Karpas-422 (cell line): ENCODE measurements around the gene MED27. TPM values are rescaled to one million over a fixed set of nuclear protein-coding genes. Genes with fewer than 3 reads are reported as not detected.

ENCODE experiments used
- DNase-seq: peaks from one replicate; pipeline ENCODE4 v3.0.0-alpha.2; 2015
- H2AFZ ChIP-seq: fragments of 200-600 bp; sonication (generic); 2 replicates; pipeline ENCODE4 v1.6.1; 2014; ENCODE audit warnings: antibody characterized with exemption, low read length, mixed read lengths
- H3K27ac ChIP-seq: fragments of 200-600 bp; sonication (generic); 2 replicates; pipeline ENCODE4 v1.5.1; 2014; ENCODE audit warnings: mild to moderate bottlenecking, low read length, moderate library complexity
- H3K27me3 ChIP-seq: fragments of 200-600 bp; sonication (generic); 2 replicates; pipeline ENCODE4 v1.6.1; 2014; ENCODE audit warnings: low read length, mixed read lengths
- H3K36me3 ChIP-seq: fragments of 200-600 bp; sonication (generic); 2 replicates; pipeline ENCODE4 v1.6.1; 2014; ENCODE audit warnings: low read length, mixed read lengths; ENCODE audit not compliant: insufficient read depth
- H3K4me1 ChIP-seq: fragments of 200-600 bp; sonication (generic); 2 replicates; pipeline ENCODE4 v1.6.1; 2014; ENCODE audit warnings: mild to moderate bottlenecking, low read length, mixed read lengths
- H3K4me2 ChIP-seq: fragments of 200-600 bp; sonication (generic); 2 replicates; pipeline ENCODE4 v1.6.1; 2014; ENCODE audit warnings: low read length, low read depth, mild to moderate bottlenecking; ENCODE audit not compliant: poor library complexity, severe bottlenecking
- H3K4me3 ChIP-seq: fragments of 200-600 bp; sonication (generic); 2 replicates; pipeline ENCODE4 v1.5.1; 2014; ENCODE audit warnings: mild to moderate bottlenecking, antibody characterized with exemption, low read length, mixed read lengths
- H3K79me2 ChIP-seq: fragments of 200-600 bp; sonication (generic); 2 replicates; pipeline ENCODE4 v1.6.1; 2014; ENCODE audit warnings: mild to moderate bottlenecking, low read length, mixed read lengths
- H3K9ac ChIP-seq: fragments of 200-600 bp; sonication (generic); 2 replicates; pipeline ENCODE4 v1.6.0; 2014; ENCODE audit warnings: low read length
- H3K9me2 ChIP-seq: fragments of 200-600 bp; sonication (generic), shearing (Covaris generic); replicated peaks from 2 replicates; pipeline ENCODE4 v1.6.0; 2014; ENCODE audit warnings: mild to moderate bottlenecking, low read length, moderate library complexity; ENCODE audit not compliant: insufficient read depth
- H3K9me3 ChIP-seq: fragments of 300-700, 200-600 bp; sonication (generic); 2 replicates; pipeline ENCODE4 v1.6.1; 2014; ENCODE audit warnings: low read length, mixed read lengths
- H4K20me1 ChIP-seq: fragments of 200-600 bp; sonication (generic); 2 replicates; pipeline ENCODE4 v1.6.1; 2014; ENCODE audit warnings: mild to moderate bottlenecking, antibody characterized with exemption, low read length, low read depth; ENCODE audit not compliant: insufficient read depth
- total RNA-seq: library from RNA; depleted of rRNA; stranded (reverse); fragments of >200 nt; shearing (Covaris generic); gene quantifications from 2 replicates; pipeline ENCODE4 v1.2.3, GENCODE V29; 2014; ENCODE audit warnings: low replicate concordance

The MED27 gene
- total RNA-seq, 1 experiment from 2014 or later: 19.8 TPM

- Histone ChIP-seq H3K4me2 (no peak overlapping the region), H3K4me3 (no peak overlapping the region), H3K9ac (no peak overlapping the region), H3K36me3 (no peaks in the 10 kb centered on the region), H3K4me1 (no peaks in the 10 kb centered on the region), H2AFZ (no peak overlapping the region), H3K9me3 (no peaks in the 10 kb centered on the region), H3K27me3 (no peaks in the 10 kb centered on the region), H3K27ac (no peak overlapping the region), H4K20me1 (peaks cover 79% of the 10 kb centered on the region), H3K79me2 (peaks cover 14% of the 10 kb centered on the region; the same call in 1 of the 2 replicates), H3K9me2 (no peaks in the 10 kb centered on the region)
- no peak for DNase-seq
These were observed 33.2 kb downstream of the MED27 start for GRCh38 chr9:132046456-132046855.

- Histone ChIP-seq H3K27ac (no peak overlapping the region), H3K4me1 (no peaks in the 10 kb centered on the region), H3K36me3 (no peaks in the 10 kb centered on the region), H2AFZ (no peak overlapping the region), H3K4me2 (no peak overlapping the region), H3K9me3 (no peaks in the 10 kb centered on the region), H3K27me3 (no peaks in the 10 kb centered on the region), H3K79me2 (peaks cover 14% of the 10 kb centered on the region; the same call in 1 of the 2 replicates), H3K9me2 (no peaks in the 10 kb centered on the region), H4K20me1 (peaks cover 80% of the 10 kb centered on the region), H3K4me3 (no peak overlapping the region), H3K9ac (no peak overlapping the region)
- no peak for DNase-seq
These were observed 35.3 kb downstream of the MED27 start for GRCh38 chr9:132044176-132044875.

DNA sequence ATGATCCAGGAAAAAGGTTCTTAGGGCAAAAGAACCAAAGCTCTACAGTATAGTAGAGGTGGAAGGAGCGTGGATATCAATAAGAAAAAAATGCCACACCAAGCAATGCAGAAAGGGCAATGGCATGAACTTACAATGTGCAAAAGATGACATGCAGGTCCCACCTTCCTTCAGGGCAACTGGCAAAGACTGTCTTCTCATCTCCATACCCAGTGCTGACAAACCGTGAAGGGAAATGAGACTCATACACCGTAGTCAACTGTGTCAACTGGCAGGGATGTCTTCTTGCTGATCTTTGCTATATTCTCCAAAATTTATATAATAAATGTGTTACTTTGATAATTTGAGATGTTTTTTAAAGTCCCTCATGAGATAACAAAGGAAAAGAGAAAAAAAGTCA lies 36.0 kb downstream of the MED27 start:
- H3K79me2 ChIP-seq: peaks cover 14% of the 10 kb centered on the region; the same call in 1 of the 2 replicates
- H3K4me3 ChIP-seq: no peak overlapping the region
- no peak overlapping the region for H2AFZ ChIP-seq
- no peaks in the 10 kb centered on the region for H3K36me3 ChIP-seq
- no peak overlapping the region for H3K9ac ChIP-seq
- no peaks in the 10 kb centered on the region for H3K4me1 ChIP-seq
- H3K27me3 ChIP-seq: no peaks in the 10 kb centered on the region
- peaks cover 82% of the 10 kb centered on the region for H4K20me1 ChIP-seq
- no peak overlapping the region for H3K27ac ChIP-seq
- no peaks in the 10 kb centered on the region for H3K9me2 ChIP-seq
- DNase-seq: no peak
- H3K4me2 ChIP-seq: no peak overlapping the region
- H3K9me3 ChIP-seq: no peaks in the 10 kb centered on the region

- Histone ChIP-seq H4K20me1 (peaks cover 81% of the 10 kb centered on the region), H3K9me2 (no peaks in the 10 kb centered on the region), H3K9me3 (no peaks in the 10 kb centered on the region), H2AFZ (no peak overlapping the region), H3K4me1 (no peaks in the 10 kb centered on the region), H3K27ac (no peak overlapping the region), H3K4me2 (no peak overlapping the region), H3K79me2 (peaks cover 8% of the 10 kb centered on the region; the same call in 1 of the 2 replicates), H3K27me3 (no peaks in the 10 kb centered on the region), H3K4me3 (no peak overlapping the region), H3K9ac (no peak overlapping the region), H3K36me3 (no peaks in the 10 kb centered on the region)
- DNase-seq: no peak
These were observed 37.3 kb downstream of the MED27 start for GRCh38 chr9:132042324-132042723.

- no peak overlapping the region for H3K27ac ChIP-seq
- H2AFZ ChIP-seq: no peak overlapping the region
- H3K4me3 ChIP-seq: no peak overlapping the region
These were observed 37.9 kb downstream of the MED27 start for GRCh38 chr9:132041798-132042197.

GRCh38 chr9:132040808-132041207 lies 38.9 kb downstream of the MED27 start:
- no peak for DNase-seq
- H3K9me2 ChIP-seq: no peaks in the 10 kb centered on the region
- H3K4me2 ChIP-seq: no peak overlapping the region
- peaks cover 3% of the 10 kb centered on the region; the same call in 1 of the 2 replicates for H3K79me2 ChIP-seq
- H3K27me3 ChIP-seq: no peaks in the 10 kb centered on the region
- no peak overlapping the region for H3K9ac ChIP-seq
- no peaks in the 10 kb centered on the region for H3K9me3 ChIP-seq
- no peaks in the 10 kb centered on the region for H3K36me3 ChIP-seq
- H3K27ac ChIP-seq: no peak overlapping the region
- peaks cover 81% of the 10 kb centered on the region for H4K20me1 ChIP-seq
- H3K4me1 ChIP-seq: peaks cover under 1% of the 10 kb centered on the region; the same call in 1 of the 2 replicates
- H2AFZ ChIP-seq: no peak overlapping the region
- no peak overlapping the region for H3K4me3 ChIP-seq

More at GRCh38 chr9:132041798-132042197, 37.9 kb downstream of the MED27 start:
- no peaks in the 10 kb centered on the region for H3K27me3 ChIP-seq
- H3K9me2 ChIP-seq: no peaks in the 10 kb centered on the region
- DNase-seq: no peak
- H3K36me3 ChIP-seq: no peaks in the 10 kb centered on the region
- no peaks in the 10 kb centered on the region for H3K9me3 ChIP-seq
- H4K20me1 ChIP-seq: peaks cover 81% of the 10 kb centered on the region
- H3K4me2 ChIP-seq: no peak overlapping the region
- H3K4me1 ChIP-seq: no peaks in the 10 kb centered on the region
- H3K9ac ChIP-seq: no peak overlapping the region
- H3K79me2 ChIP-seq: 0 out of 2 replicates have a peak, but pooled peaks cover 8% of the 10 kb centered on the region

DNA sequence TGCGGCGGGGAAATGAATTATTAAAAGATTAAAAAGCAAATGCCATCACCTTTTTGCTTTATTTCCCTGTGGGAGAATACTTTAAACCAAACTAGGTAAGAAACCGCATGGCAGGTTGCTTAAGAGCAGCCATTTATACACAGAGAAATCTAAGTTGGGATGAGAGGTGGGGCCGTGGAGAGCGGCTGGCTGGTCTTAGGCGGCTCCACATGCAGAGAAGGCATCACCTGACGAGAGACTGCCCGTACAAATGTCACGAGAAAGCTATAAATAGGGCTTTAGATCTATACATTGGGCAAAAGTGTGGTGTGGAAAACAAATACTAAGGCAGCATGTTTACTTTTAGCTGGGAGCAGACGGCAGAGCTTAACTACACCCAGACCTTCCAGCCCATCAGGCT lies 39.4 kb downstream of the MED27 start:
- Histone ChIP-seq H3K27me3 (no peaks in the 10 kb centered on the region), H3K9me2 (no peaks in the 10 kb centered on the region), H3K9me3 (no peaks in the 10 kb centered on the region), H3K4me3 (no peak overlapping the region), H3K4me1 (peaks cover 6% of the 10 kb centered on the region), H3K36me3 (no peaks in the 10 kb centered on the region), H3K27ac (no peak overlapping the region), H3K4me2 (no peak overlapping the region), H3K9ac (no peak overlapping the region), H2AFZ (no peak overlapping the region), H3K79me2 (no peaks in the 10 kb centered on the region; the same call in 1 of the 2 replicates), H4K20me1 (peaks cover 82% of the 10 kb centered on the region)
- no peak for DNase-seq

DNA sequence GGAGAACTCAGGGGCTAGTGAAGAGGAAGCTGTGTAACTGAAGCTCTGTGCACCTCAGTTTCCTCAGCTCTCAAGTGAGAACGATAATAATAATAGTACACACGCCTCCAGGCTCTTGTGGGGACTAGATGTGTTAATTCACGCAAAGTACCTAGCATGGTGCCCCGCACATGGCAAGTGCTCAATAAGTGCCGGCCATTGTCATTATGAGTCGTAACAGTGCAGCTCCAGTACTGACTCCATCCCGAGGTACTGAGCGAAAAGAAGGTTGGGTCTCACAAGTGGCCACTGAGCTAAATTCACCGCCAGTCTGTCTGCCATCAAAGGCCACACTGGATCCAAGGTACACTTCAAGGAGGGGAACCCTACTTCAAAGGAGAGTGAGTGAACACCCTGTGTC lies 40.4 kb downstream of the MED27 start:
- H3K79me2 ChIP-seq: peaks cover 3% of the 10 kb centered on the region; the same call in 1 of the 2 replicates
- H2AFZ ChIP-seq: no peak overlapping the region
- no peaks in the 10 kb centered on the region for H3K9me2 ChIP-seq
- H3K27ac ChIP-seq: no peak overlapping the region
- peaks cover 87% of the 10 kb centered on the region for H4K20me1 ChIP-seq
- H3K4me1 ChIP-seq: peaks cover 8% of the 10 kb centered on the region
- H3K9ac ChIP-seq: no peak overlapping the region
- DNase-seq: no peak
- no peaks in the 10 kb centered on the region for H3K9me3 ChIP-seq
- no peak overlapping the region for H3K4me3 ChIP-seq
- H3K4me2 ChIP-seq: no peak overlapping the region
- H3K36me3 ChIP-seq: no peaks in the 10 kb centered on the region
- H3K27me3 ChIP-seq: no peaks in the 10 kb centered on the region
